Endothelial cell of umbilical vein (primary cell): ENCODE data around the gene SMIM24.

Experiments
- CTCF ChIP-seq, 2 donors: IDR thresholded peaks; 1 replicate in 1 of 2; 2 replicates in 1 of 2; pipeline ENCODE4 v1.5.1; 2011; ENCODE audit warnings: low read length in 2 of 2, mild to moderate bottlenecking in 2 of 2, moderate library complexity in 2 of 2, control low read depth in 1 of 2, inconsistent platforms in 1 of 2, low read depth in 1 of 2; ENCODE audit not compliant: insufficient read depth in 1 of 2; ENCODE audit errors: extremely low read depth in 1 of 2
- EZH2 ChIP-seq: IDR thresholded peaks from 2 replicates; pipeline ENCODE4 v1.6.1; 2012; ENCODE audit warnings: borderline replicate concordance, low read depth, mild to moderate bottlenecking, moderate library complexity, low read length, inconsistent platforms; ENCODE audit not compliant: severe bottlenecking
- GATA2 ChIP-seq: IDR thresholded peaks from 2 replicates; pipeline ENCODE4 v1.7.0; 2011; ENCODE audit warnings: low read depth, mild to moderate bottlenecking, moderate library complexity, mixed read lengths, low read length; ENCODE audit not compliant: insufficient read length, insufficient read depth
- JUN ChIP-seq: IDR thresholded peaks from 2 replicates; pipeline ENCODE4 v1.6.1; 2011; ENCODE audit warnings: borderline replicate concordance, low read depth; ENCODE audit not compliant: insufficient read length, insufficient read depth
- MAX ChIP-seq: IDR thresholded peaks from 2 replicates; pipeline ENCODE4 v1.6.1; 2011; ENCODE audit not compliant: insufficient read depth, insufficient read length
- MYC ChIP-seq: IDR thresholded peaks from one replicate; pipeline ENCODE4 v1.6.1; 2011; ENCODE audit warnings: mild to moderate bottlenecking, low read depth, low read length
- POLR2A ChIP-seq: IDR thresholded peaks from 2 replicates; pipeline ENCODE4 v1.6.1; 2012; ENCODE audit warnings: low read depth, mild to moderate bottlenecking, control low read depth, low read length
- POLR2AphosphoS5 ChIP-seq: IDR thresholded peaks from 2 replicates; pipeline ENCODE4 v1.6.1; 2012; ENCODE audit warnings: low read depth, mild to moderate bottlenecking, control low read depth, low read length, moderate library complexity; ENCODE audit not compliant: insufficient read depth

- TF ChIP-seq CTCF (IDR thresholded peaks at IDR 0.05; ENCODE audit: extremely low read depth in 1 of 2, insufficient read depth in 1 of 2, low read depth in 1 of 2, low read length in 2 of 2) (no peak), MAX (no peak), JUN (no peak), POLR2AphosphoS5 (no peak), POLR2A (no peak), EZH2 (no peak), MYC (no peak), GATA2 (no peak)
These were observed 36.4 kb upstream of the SMIM24 start for GRCh38 chr19:3516675-3517207.
